Activated CD4-positive, alpha-beta T cell treated with anti-CD3 and anti-CD28 coated beads, Interleukin-2, amount 10 ng/mL, durations not matched to agents 24 days and 14 days (primary cell): ENCODE measurements around the gene FLACC1. TPM values are rescaled to one million over a fixed set of nuclear protein-coding genes. Genes with fewer than 3 reads are reported as not detected.

Experiments
- DNase-seq: peaks from one replicate; pipeline ENCODE4 v3.0.0; 2022
- H3K27ac Mint-ChIP-seq: one replicate; pipeline ENCODE4 v1.8.0; 2022; ENCODE audit warnings: mild to moderate bottlenecking, mixed read lengths
- H3K27me3 Mint-ChIP-seq: one replicate; pipeline ENCODE4 v1.8.0; 2022; ENCODE audit warnings: mixed read lengths
- H3K36me3 Mint-ChIP-seq: one replicate; pipeline ENCODE4 v1.8.0; 2022; ENCODE audit warnings: low read depth, mild to moderate bottlenecking, mixed read lengths
- H3K4me1 Mint-ChIP-seq: one replicate; pipeline ENCODE4 v1.8.0; 2021; ENCODE audit warnings: mixed read lengths
- H3K4me3 Mint-ChIP-seq: one replicate; pipeline ENCODE4 v1.8.0; 2022; ENCODE audit warnings: mild to moderate bottlenecking, moderate library complexity, mixed read lengths
- H3K9me3 Mint-ChIP-seq: one replicate; pipeline ENCODE4 v1.8.0; 2021; ENCODE audit warnings: mixed read lengths
- intact Hi-C: fragments of 100-400 bp; cut with micrococcal nuclease; formaldehyde crosslinking; loops from one replicate; pipeline ENCODE4 v1.15.1; 2023
- total RNA-seq: library from RNA; stranded (reverse); gene quantifications from 2 replicates; pipeline ENCODE4 v1.2.3, GENCODE V29; 2022

Gene FLACC1
- total RNA-seq, 1 donor from 2014 or later: 1.1 TPM

GRCh38 chr2:201279079-201279478 is 78.1 kb downstream of the FLACC1 start:
- intact Hi-C loops: loop anchor here (2.0 kb wide), 1 partner anchor 46 kb away; no protein-coding TSS in a partner anchor
- DNase-seq: no peak
- Mint-ChIP-seq H3K27me3 (no peaks in the 10 kb centered on the region), H3K9me3 (peaks cover 5% of the 10 kb centered on the region), H3K4me1 (peaks cover 22% of the 10 kb centered on the region), H3K27ac (peak overlapping the region; percentile 80), H3K4me3 (no peak overlapping the region), H3K36me3 (peaks cover 49% of the 10 kb centered on the region)

- Mint-ChIP-seq H3K4me1 (peaks cover 39% of the 10 kb centered on the region), H3K27ac (peak overlapping the region; percentile 11), H3K4me3 (no peak overlapping the region), H3K27me3 (no peaks in the 10 kb centered on the region), H3K36me3 (peaks cover 69% of the 10 kb centered on the region), H3K9me3 (peaks cover 5% of the 10 kb centered on the region)
- no peak for DNase-seq
- intact Hi-C loops: no loop called here
Measured at GRCh38 chr2:201276511-201276910, 80.6 kb downstream of the FLACC1 start.

- Mint-ChIP-seq H3K27ac (no peak overlapping the region), H3K4me1 (peaks cover 43% of the 10 kb centered on the region), H3K4me3 (no peak overlapping the region), H3K36me3 (peaks cover 72% of the 10 kb centered on the region), H3K9me3 (peaks cover 5% of the 10 kb centered on the region), H3K27me3 (no peaks in the 10 kb centered on the region)
- peak; percentile 52 for DNase-seq
- intact Hi-C loops: no loop called here
Measured at GRCh38 chr2:201275990-201276389, 81.2 kb downstream of the FLACC1 start.

GRCh38 chr2:201275069-201275468 is 82.1 kb downstream of the FLACC1 start:
- Mint-ChIP-seq H3K4me3 (no peak overlapping the region), H3K27me3 (no peaks in the 10 kb centered on the region), H3K27ac (peak overlapping the region; percentile 23), H3K9me3 (no peaks in the 10 kb centered on the region), H3K36me3 (peaks cover 72% of the 10 kb centered on the region), H3K4me1 (peaks cover 43% of the 10 kb centered on the region)
- intact Hi-C loops: no loop called here
- DNase-seq: no peak

- no peak overlapping the region for H3K4me3 Mint-ChIP-seq
- H3K27ac Mint-ChIP-seq: peak overlapping the region; percentile 13
- H3K4me1 Mint-ChIP-seq: peaks cover 41% of the 10 kb centered on the region
- intact Hi-C loops: no loop called here
- peaks cover 70% of the 10 kb centered on the region for H3K36me3 Mint-ChIP-seq
- H3K9me3 Mint-ChIP-seq: no peaks in the 10 kb centered on the region
- DNase-seq: no peak
- H3K27me3 Mint-ChIP-seq: no peaks in the 10 kb centered on the region
Measured at GRCh38 chr2:201273330-201273983, 83.7 kb downstream of the FLACC1 start.

GRCh38 chr2:201271917-201272316 is 85.2 kb downstream of the FLACC1 start:
- no peaks in the 10 kb centered on the region for H3K27me3 Mint-ChIP-seq
- no peaks in the 10 kb centered on the region for H3K9me3 Mint-ChIP-seq
- peak overlapping the region; percentile 14 for H3K27ac Mint-ChIP-seq
- no peak for DNase-seq
- intact Hi-C loops: no loop called here
- no peak overlapping the region for H3K4me3 Mint-ChIP-seq
- H3K36me3 Mint-ChIP-seq: peaks cover 70% of the 10 kb centered on the region
- peaks cover 44% of the 10 kb centered on the region for H3K4me1 Mint-ChIP-seq

GRCh38 chr2:201270293-201271001 is 86.7 kb downstream of the FLACC1 start:
- Mint-ChIP-seq H3K36me3 (peaks cover 73% of the 10 kb centered on the region), H3K9me3 (no peaks in the 10 kb centered on the region), H3K27me3 (no peaks in the 10 kb centered on the region), H3K4me1 (peaks cover 57% of the 10 kb centered on the region), H3K4me3 (no peak overlapping the region), H3K27ac (peak overlapping the region; percentile 45)
- intact Hi-C loops: no loop called here
- no peak for DNase-seq

- peaks cover 58% of the 10 kb centered on the region for H3K4me1 Mint-ChIP-seq
- no peak for DNase-seq
- intact Hi-C loops: loop anchor here (10.0 kb wide), 1 partner anchor 1365 kb away; the partner anchor contains the start of gene FAM117B
- no peaks in the 10 kb centered on the region for H3K9me3 Mint-ChIP-seq
- no peak overlapping the region for H3K27ac Mint-ChIP-seq
- peaks cover 70% of the 10 kb centered on the region for H3K36me3 Mint-ChIP-seq
- H3K27me3 Mint-ChIP-seq: no peaks in the 10 kb centered on the region
- H3K4me3 Mint-ChIP-seq: no peak overlapping the region
Measured at GRCh38 chr2:201269764-201270163, 87.4 kb downstream of the FLACC1 start.

GRCh38 chr2:201267278-201268030 is 89.7 kb downstream of the FLACC1 start:
- intact Hi-C loops: loop anchor here (10.0 kb wide), 1 partner anchor 1367 kb away; the partner anchor contains the start of gene FAM117B
- Mint-ChIP-seq H3K4me1 (peaks cover 64% of the 10 kb centered on the region), H3K27me3 (no peaks in the 10 kb centered on the region), H3K36me3 (peaks cover 55% of the 10 kb centered on the region), H3K27ac (peak overlapping the region; percentile 51), H3K9me3 (no peaks in the 10 kb centered on the region), H3K4me3 (no peak overlapping the region)
- DNase-seq: no peak

GRCh38 chr2:201266629-201267028 is 90.5 kb downstream of the FLACC1 start:
- Mint-ChIP-seq H3K27ac (peak overlapping the region; percentile 61), H3K27me3 (no peaks in the 10 kb centered on the region), H3K4me3 (no peak overlapping the region)

GRCh38 chr2:201264472-201265173 is 92.5 kb downstream of the FLACC1 start:
- H3K9me3 Mint-ChIP-seq: no peaks in the 10 kb centered on the region
- DNase-seq: no peak
- peaks cover 65% of the 10 kb centered on the region for H3K4me1 Mint-ChIP-seq
- H3K36me3 Mint-ChIP-seq: peaks cover 51% of the 10 kb centered on the region
- peak overlapping the region; percentile 87 for H3K4me3 Mint-ChIP-seq
- H3K27ac Mint-ChIP-seq: peak overlapping the region; percentile 94
- intact Hi-C loops: loop anchor here (5.0 to 10.0 kb wide), 2 partner anchors 168 to 1370 kb away; partner anchors contain the start of gene FAM117B
- H3K27me3 Mint-ChIP-seq: no peaks in the 10 kb centered on the region

More at GRCh38 chr2:201266629-201267028, 90.5 kb downstream of the FLACC1 start:
- DNase-seq: no peak
- H3K9me3 Mint-ChIP-seq: no peaks in the 10 kb centered on the region
- peaks cover 53% of the 10 kb centered on the region for H3K36me3 Mint-ChIP-seq
- intact Hi-C loops: loop anchor here (10.0 kb wide), 1 partner anchor 1368 kb away; the partner anchor contains the start of gene FAM117B
- H3K4me1 Mint-ChIP-seq: peaks cover 64% of the 10 kb centered on the region

GRCh38 chr2:201263779-201264178 is 93.4 kb downstream of the FLACC1 start:
- DNase-seq: peak; percentile 74
- intact Hi-C loops: loop anchor here (2.0 to 10.0 kb wide), 4 partner anchors 101 to 1371 kb away; partner anchors contain the start of genes ALS2 and FAM117B
- Mint-ChIP-seq H3K4me1 (peaks cover 65% of the 10 kb centered on the region), H3K27ac (peak overlapping the region; percentile 94), H3K9me3 (no peaks in the 10 kb centered on the region), H3K4me3 (peak overlapping the region; percentile 87), H3K27me3 (no peaks in the 10 kb centered on the region), H3K36me3 (peaks cover 44% of the 10 kb centered on the region)

GRCh38 chr2:201262718-201263117 is 94.4 kb downstream of the FLACC1 start:
- Mint-ChIP-seq H3K4me1 (peaks cover 71% of the 10 kb centered on the region), H3K27ac (peak overlapping the region; percentile 94), H3K36me3 (peaks cover 44% of the 10 kb centered on the region), H3K9me3 (no peaks in the 10 kb centered on the region), H3K4me3 (peak overlapping the region; percentile 87), H3K27me3 (no peaks in the 10 kb centered on the region)
- intact Hi-C loops: loop anchor here (1.0 to 10.0 kb wide), 6 partner anchors 78 to 1372 kb away; partner anchors contain the start of genes ALS2, FAM117B, STRADB and TRAK2
- DNase-seq: peak; percentile 79
